ENCODE results near the gene TAF11L2.

GRCh38 chr5:17477573-17478265, 20.3 kb upstream of the TAF11L2 start:
- TF ChIP-seq CTCF (IDR thresholded peaks at IDR 0.05) (no peak), POLR2A (IDR thresholded peaks at IDR 0.05) (no peak)
